ENCODE results near the gene PHLDA3. TPM values are rescaled to one million over a fixed set of nuclear protein-coding genes. Genes with fewer than 3 reads are reported as not detected.

Gene PHLDA3
- total and polyA plus RNA-seq, 2 donors (not counting 3 experiments of a cell fraction or from before 2014, with no cell fraction given), result 21.4 to 29.5 TPM

DNA sequence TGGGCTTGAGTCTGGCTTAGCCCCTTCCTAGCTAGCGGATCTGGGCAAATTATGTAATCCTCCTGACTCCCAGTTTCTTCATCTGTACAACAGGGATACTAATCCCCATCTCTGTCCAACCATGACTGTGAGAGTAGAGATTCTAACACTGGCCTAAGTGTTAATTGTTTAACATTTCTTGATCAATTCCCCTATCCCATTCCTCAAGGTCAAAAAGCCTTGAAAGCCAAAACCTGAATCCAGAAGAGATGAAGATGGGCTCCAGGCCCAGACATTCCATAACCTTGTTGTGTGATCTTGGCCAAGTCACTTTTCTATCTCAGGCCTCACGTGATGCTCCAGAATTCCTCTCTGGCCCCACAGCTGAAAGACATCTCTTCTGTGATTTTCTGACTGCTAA lies 18.8 kb upstream of the PHLDA3 start:
- Histone ChIP-seq H4K20me1 (replicated peaks; ENCODE audit: control insufficient read depth, extremely low read depth, insufficient read depth, low read length) (no peaks in the 10 kb centered on the region), H3K27ac (ENCODE audit: insufficient read depth, low read depth, low read length) (no peak overlapping the region)

More for the DNA sequence above, 18.8 kb upstream of the PHLDA3 start:
- Histone ChIP-seq H3K4me1 (ENCODE audit: control insufficient read depth, extremely low read depth, insufficient read depth, low read length) (peaks cover 63% of the 10 kb centered on the region), H3K27me3 (ENCODE audit: control insufficient read depth in 2 of 2, insufficient read depth in 2 of 2, low read length in 2 of 2) (no peaks in the 10 kb centered on the region), H3K36me3 (ENCODE audit: control insufficient read depth in 2 of 2, extremely low read depth in 1 of 2, insufficient read depth in 2 of 2, low read length in 2 of 2) (peaks cover 16 to 20% of the 10 kb centered on the region in 2 experiments), H3K9me3 (replicated peaks; ENCODE audit: control insufficient read depth, insufficient read depth, low read length) (no peaks in the 10 kb centered on the region), H3K4me3 (replicated peaks in 1 of 3; ENCODE audit: insufficient read depth in 1 of 3, low read depth in 1 of 3, low read length in 3 of 3) (no peak overlapping the region), H3K79me2 (ENCODE audit: control insufficient read depth, insufficient read depth, low read length) (peaks cover 27% of the 10 kb centered on the region), H3K9me1 (replicated peaks; ENCODE audit: control insufficient read depth, extremely low read depth, insufficient read depth, low read length) (no peaks in the 10 kb centered on the region), H3K4me2 (ENCODE audit: insufficient read depth, low read length) (no peak overlapping the region), H3K9ac (replicated peaks; ENCODE audit: extremely low read depth, insufficient read depth, low read length) (no peak overlapping the region), H2AFZ (ENCODE audit: low read depth, low read length) (no peak overlapping the region)
- ChIA-PET CTCF (interaction anchor here (1.0 to 28.3 kb wide), 3 partner anchors 18 to 52 kb away, joined by 3 to 1317 read pairs (median 12); partner anchors contain the start of gene CSRP1), POLR2A (interaction anchor here (7.3 kb wide), 1 partner anchor 17 kb away, joined by 124 read pairs; the partner anchor contains the start of gene CSRP1)
- intact Hi-C loops (cut with micrococcal nuclease), result no loop called here
- dilution Hi-C loops (cut with MboI; ENCODE audit: extremely low pct_ligation_motif_present, low sequenced_read_pairs), result no loop called here
- no peak for DNase-seq (ENCODE audit: low read depth, low spot score)
- no peak for FAIRE-seq
- no peak for TF ChIP-seq GATA2 (IDR thresholded peaks at IDR 0.05; ENCODE audit: insufficient read depth, insufficient read length, low read depth, low read length)
- no peak for TF ChIP-seq CTCF (IDR thresholded peaks at IDR 0.05; ENCODE audit: extremely low read depth in 1 of 2, insufficient read depth in 1 of 2, low read depth in 1 of 2, low read length in 2 of 2)
- TF ChIP-seq MYC (IDR thresholded peaks at IDR 0.05; ENCODE audit: low read depth, low read length), result no peak
- no peak for TF ChIP-seq MAX (IDR thresholded peaks at IDR 0.05; ENCODE audit: insufficient read depth, insufficient read length)
- no peak for TF ChIP-seq JUN (IDR thresholded peaks at IDR 0.05; ENCODE audit: borderline replicate concordance, insufficient read depth, insufficient read length, low read depth)
- no peak for TF ChIP-seq POLR2A (IDR thresholded peaks at IDR 0.05; ENCODE audit: low read depth, low read length)
- no peak for TF ChIP-seq EZH2 (IDR thresholded peaks at IDR 0.05; ENCODE audit: borderline replicate concordance, low read depth, low read length, severe bottlenecking)
- no TSS peak for BruUV-seq (replicated peaks)
